HepG2 (cell line): ENCODE data around the gene UCN2. TPM values are rescaled to one million over a fixed set of nuclear protein-coding genes. Genes with fewer than 3 reads are reported as not detected.

Experiments used
- AKAP8 ChIP-seq: sonication (generic); formaldehyde crosslinking; IDR thresholded peaks from 2 replicates; pipeline ENCODE4 v1.5.1; 2020; ENCODE audit warnings: mild to moderate bottlenecking, missing genetic modification reagents
- ARNT2 ChIP-seq: sonication (generic); formaldehyde crosslinking; IDR thresholded peaks from 2 replicates; pipeline ENCODE4 v1.8.0; 2022; ENCODE audit warnings: mild to moderate bottlenecking, low read depth, missing genetic modification reagents, moderate library complexity
- E2F2 ChIP-seq: sonication (generic); formaldehyde crosslinking; IDR thresholded peaks from 2 replicates; pipeline ENCODE4 v1.4.0; 2020; ENCODE audit warnings: missing genetic modification reagents, borderline replicate concordance
- EEA1 ChIP-seq: sonication (generic); formaldehyde crosslinking; IDR thresholded peaks from 2 replicates; pipeline ENCODE4 v1.5.1; 2020; ENCODE audit warnings: mild to moderate bottlenecking, missing genetic modification reagents, borderline replicate concordance
- GMEB2 ChIP-seq: IDR thresholded peaks from 2 replicates; pipeline ENCODE4 v1.6.1; 2016; ENCODE audit warnings: missing biosample characterization, missing genetic modification reagents, low read depth
- HMG20B ChIP-seq: conservative IDR thresholded peaks from 2 replicates; pipeline ENCODE4 v1.6.1; 2016; ENCODE audit warnings: missing genetic modification reagents, missing compliant biosample characterization
- HNF4G ChIP-seq, 2 experiments: sonication (generic) in 1 of 2; formaldehyde crosslinking in 1 of 2; IDR thresholded peaks; 2 replicates each; pipeline versions ENCODE4 v1.4.0 to v1.6.1; 2011 to 2020; ENCODE audit warnings: borderline replicate concordance in 2 of 2, low read depth in 2 of 2, mild to moderate bottlenecking in 2 of 2, low read length in 1 of 2, missing genetic modification reagents in 1 of 2, moderate library complexity in 1 of 2
- MAF1 ChIP-seq: sonication (generic); formaldehyde crosslinking; IDR thresholded peaks from 2 replicates; pipeline ENCODE4 v1.5.0; 2020; ENCODE audit warnings: missing genetic modification reagents, borderline replicate concordance
- MAX ChIP-seq: IDR thresholded peaks from 2 replicates; pipeline ENCODE4 v1.6.1; 2012; ENCODE audit warnings: inconsistent platforms
- MLX ChIP-seq: IDR thresholded peaks from 2 replicates; pipeline ENCODE4 v1.6.1; 2016
- SAFB2 ChIP-seq: sonication (generic); formaldehyde crosslinking; IDR thresholded peaks from 2 replicates; pipeline ENCODE4 v1.5.1; 2020; ENCODE audit warnings: missing genetic modification reagents, low read depth, mild to moderate bottlenecking, borderline replicate concordance
- TP53 ChIP-seq: sonication (generic); formaldehyde crosslinking; conservative IDR thresholded peaks from 2 replicates; pipeline ENCODE4 v1.4.0; 2020; ENCODE audit warnings: missing genetic modification reagents
- U2AF1 ChIP-seq: fragments of 200-400 bp; formaldehyde crosslinking; optimal IDR thresholded peaks from 2 replicates; pipeline ENCODE3; 2017; ENCODE audit warnings: mild to moderate bottlenecking, low read depth, low read length
- ZNF512B ChIP-seq: sonication (generic); formaldehyde crosslinking; IDR thresholded peaks from 2 replicates; pipeline ENCODE4 v1.5.1; 2020; ENCODE audit warnings: missing genetic modification reagents, mild to moderate bottlenecking, borderline replicate concordance
- ZNF564 ChIP-seq: sonication (generic); formaldehyde crosslinking; IDR thresholded peaks from 2 replicates; pipeline ENCODE4 v1.8.1; 2023; ENCODE audit warnings: mild to moderate bottlenecking, missing genetic modification reagents
- ZNF709 ChIP-seq: sonication (generic); formaldehyde crosslinking; IDR thresholded peaks from 2 replicates; pipeline ENCODE4 v1.5.0; 2020; ENCODE audit warnings: mild to moderate bottlenecking, missing genetic modification reagents
- ZNF788 ChIP-seq: sonication (generic); formaldehyde crosslinking; IDR thresholded peaks from 2 replicates; pipeline ENCODE4 v1.5.0; 2020; ENCODE audit warnings: mild to moderate bottlenecking, missing genetic modification reagents, borderline replicate concordance
- polyA plus RNA-seq, 8 experiments: library from polyadenylated mRNA; depleted of rRNA in 3 of 8; stranded (reverse) in 7 of 8; unstranded in 1 of 8; fragments of >200 nt; fragmentation: Illumina TruSeq in 4 of 8; extraction: Trizol in 4 of 8; gene quantifications; 2 replicates each; pipeline versions ENCODE4 v1.2.1 to v1.2.3, GENCODE V29; 2011 to 2016; ENCODE audit warnings: low read depth in 4 of 8, missing spikeins in 1 of 8, mixed read lengths in 1 of 8; ENCODE audit not compliant: insufficient read depth in 1 of 8
- total RNA-seq, 5 experiments: library from RNA; depleted of rRNA; stranded (reverse); fragments of >200 nt; fragmentation: Illumina TruSeq; extraction: Trizol; gene quantifications; 2 replicates each; pipeline ENCODE4 v1.2.3, GENCODE V29; 2016; ENCODE audit warnings: low read depth in 1 of 5

Gene UCN2
- total and polyA plus RNA-seq, 2 of the 13 experiments (the other 11 are each of a cell fraction or from before 2014, with no cell fraction given), result 0.07 to 1.5 TPM

- TF ChIP-seq ZNF512B (CRISPR knock-in tag) (peak; percentile 69; the same call in 1 of the 2 replicates), ZNF564 (CRISPR knock-in tag) (no peak), AKAP8 (CRISPR knock-in tag) (peak; percentile 90), ARNT2 (CRISPR knock-in tag) (peak; percentile 72), MAF1 (CRISPR knock-in tag) (peak; percentile 70; the same call in 1 of the 2 replicates), U2AF1 (no peak), HNF4G (IDR thresholded peaks at IDR 0.05; ENCODE audit: borderline replicate concordance, low read depth, low read length) (no peak; the same call in 1 of the 2 replicates), HNF4G (CRISPR knock-in tag; IDR thresholded peaks at IDR 0.05; ENCODE audit: borderline replicate concordance, low read depth) (peak; percentile 78; the same call in 1 of the 2 replicates), GMEB2 (no peak), HMG20B (CRISPR knock-in tag) (no peak), MAX (peak; percentile 57), E2F2 (CRISPR knock-in tag) (no peak), SAFB2 (CRISPR knock-in tag) (peak; percentile 93), MLX (peak; percentile 51; the same call in 1 of the 2 replicates), TP53 (no peak), ZNF709 (CRISPR knock-in tag) (peak; percentile 24; the same call in 1 of the 2 replicates), ZNF788 (peak; percentile 84; the same call in 1 of the 2 replicates), EEA1 (peak; percentile 93)
Observed at GRCh38 chr3:48609088-48610005, 45.8 kb upstream of the UCN2 start, which contains the start of gene UQCRC1 (continued).
